ENCODE data around the gene WNT9B. TPM values are rescaled to one million over a fixed set of nuclear protein-coding genes. Genes with fewer than 3 reads are reported as not detected.

WNT9B gene
- total and polyA plus RNA-seq, 2 experiments from 2014 or later: 0.17 TPM; not detected in 1

DNA sequence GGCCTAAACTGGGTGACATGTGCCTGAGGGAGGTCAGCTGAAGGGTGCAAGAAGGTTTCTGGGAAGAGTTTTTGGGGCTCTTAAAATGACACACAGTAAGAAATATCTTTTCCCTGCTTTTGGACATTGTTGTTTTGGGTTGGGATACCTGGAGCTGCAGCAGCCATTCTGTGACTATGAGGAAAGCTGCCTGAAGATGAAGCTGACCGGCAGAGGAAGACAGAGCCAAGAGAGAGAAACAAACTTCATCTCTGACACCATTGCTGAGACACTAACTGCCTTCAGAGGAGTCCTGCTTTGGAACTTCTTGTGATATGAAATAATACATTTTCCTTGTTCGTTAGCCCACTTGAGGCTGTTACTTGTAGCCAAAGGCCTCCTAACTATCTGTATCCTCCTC lies 24.1 kb upstream of the WNT9B start:
- Histone ChIP-seq H3F3A (replicated peaks; ENCODE audit: low read depth) (no peaks in the 10 kb centered on the region), H4K20me1 (replicated peaks; ENCODE audit: insufficient read depth) (no peaks in the 10 kb centered on the region; the same call in 1 of the 2 replicates), H3K79me2 (replicated peaks; ENCODE audit: insufficient read depth) (no peaks in the 10 kb centered on the region), H3K9me2 (ENCODE audit: insufficient read depth) (no peaks in the 10 kb centered on the region), H3K27ac (ENCODE audit: low read depth) (no peak overlapping the region), H2AFZ (no peak overlapping the region), H3K4me2 (no peak overlapping the region), H3K4me3 (no peak overlapping the region), H3K27me3 (ENCODE audit: insufficient read depth) (peaks cover 21% of the 10 kb centered on the region), H3K4me1 (ENCODE audit: insufficient read depth) (peaks cover 4% of the 10 kb centered on the region; the same call in 1 of the 2 replicates), H3K36me3 (ENCODE audit: insufficient read depth) (no peaks in the 10 kb centered on the region)
- Mint-ChIP-seq H3K4me1 (peaks cover 18% of the 10 kb centered on the region), H3K36me3 (ENCODE audit: low read depth) (no peaks in the 10 kb centered on the region), H3K27ac (no peak overlapping the region), H3K4me3 (no peak overlapping the region), H3K9me3 (no peaks in the 10 kb centered on the region), H3K27me3 (ENCODE audit: insufficient read depth, low read depth, poor library complexity) (peaks cover 38% of the 10 kb centered on the region)
- TF ChIP-seq, protein P1, sequence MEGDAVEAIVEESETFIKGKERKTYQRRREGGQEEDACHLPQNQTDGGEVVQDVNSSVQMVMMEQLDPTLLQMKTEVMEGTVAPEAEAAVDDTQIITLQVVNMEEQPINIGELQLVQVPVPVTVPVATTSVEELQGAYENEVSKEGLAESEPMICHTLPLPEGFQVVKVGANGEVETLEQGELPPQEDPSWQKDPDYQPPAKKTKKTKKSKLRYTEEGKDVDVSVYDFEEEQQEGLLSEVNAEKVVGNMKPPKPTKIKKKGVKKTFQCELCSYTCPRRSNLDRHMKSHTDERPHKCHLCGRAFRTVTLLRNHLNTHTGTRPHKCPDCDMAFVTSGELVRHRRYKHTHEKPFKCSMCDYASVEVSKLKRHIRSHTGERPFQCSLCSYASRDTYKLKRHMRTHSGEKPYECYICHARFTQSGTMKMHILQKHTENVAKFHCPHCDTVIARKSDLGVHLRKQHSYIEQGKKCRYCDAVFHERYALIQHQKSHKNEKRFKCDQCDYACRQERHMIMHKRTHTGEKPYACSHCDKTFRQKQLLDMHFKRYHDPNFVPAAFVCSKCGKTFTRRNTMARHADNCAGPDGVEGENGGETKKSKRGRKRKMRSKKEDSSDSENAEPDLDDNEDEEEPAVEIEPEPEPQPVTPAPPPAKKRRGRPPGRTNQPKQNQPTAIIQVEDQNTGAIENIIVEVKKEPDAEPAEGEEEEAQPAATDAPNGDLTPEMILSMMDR (conservative IDR thresholded peaks at IDR 0.05; ENCODE audit: low read depth in 2 of 2): no peak
- TF ChIP-seq, protein P2, sequence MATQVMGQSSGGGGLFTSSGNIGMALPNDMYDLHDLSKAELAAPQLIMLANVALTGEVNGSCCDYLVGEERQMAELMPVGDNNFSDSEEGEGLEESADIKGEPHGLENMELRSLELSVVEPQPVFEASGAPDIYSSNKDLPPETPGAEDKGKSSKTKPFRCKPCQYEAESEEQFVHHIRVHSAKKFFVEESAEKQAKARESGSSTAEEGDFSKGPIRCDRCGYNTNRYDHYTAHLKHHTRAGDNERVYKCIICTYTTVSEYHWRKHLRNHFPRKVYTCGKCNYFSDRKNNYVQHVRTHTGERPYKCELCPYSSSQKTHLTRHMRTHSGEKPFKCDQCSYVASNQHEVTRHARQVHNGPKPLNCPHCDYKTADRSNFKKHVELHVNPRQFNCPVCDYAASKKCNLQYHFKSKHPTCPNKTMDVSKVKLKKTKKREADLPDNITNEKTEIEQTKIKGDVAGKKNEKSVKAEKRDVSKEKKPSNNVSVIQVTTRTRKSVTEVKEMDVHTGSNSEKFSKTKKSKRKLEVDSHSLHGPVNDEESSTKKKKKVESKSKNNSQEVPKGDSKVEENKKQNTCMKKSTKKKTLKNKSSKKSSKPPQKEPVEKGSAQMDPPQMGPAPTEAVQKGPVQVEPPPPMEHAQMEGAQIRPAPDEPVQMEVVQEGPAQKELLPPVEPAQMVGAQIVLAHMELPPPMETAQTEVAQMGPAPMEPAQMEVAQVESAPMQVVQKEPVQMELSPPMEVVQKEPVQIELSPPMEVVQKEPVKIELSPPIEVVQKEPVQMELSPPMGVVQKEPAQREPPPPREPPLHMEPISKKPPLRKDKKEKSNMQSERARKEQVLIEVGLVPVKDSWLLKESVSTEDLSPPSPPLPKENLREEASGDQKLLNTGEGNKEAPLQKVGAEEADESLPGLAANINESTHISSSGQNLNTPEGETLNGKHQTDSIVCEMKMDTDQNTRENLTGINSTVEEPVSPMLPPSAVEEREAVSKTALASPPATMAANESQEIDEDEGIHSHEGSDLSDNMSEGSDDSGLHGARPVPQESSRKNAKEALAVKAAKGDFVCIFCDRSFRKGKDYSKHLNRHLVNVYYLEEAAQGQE (IDR thresholded peaks at IDR 0.05; ENCODE audit: unreplicated experiment): no peak
- TF ChIP-seq, protein P3, sequence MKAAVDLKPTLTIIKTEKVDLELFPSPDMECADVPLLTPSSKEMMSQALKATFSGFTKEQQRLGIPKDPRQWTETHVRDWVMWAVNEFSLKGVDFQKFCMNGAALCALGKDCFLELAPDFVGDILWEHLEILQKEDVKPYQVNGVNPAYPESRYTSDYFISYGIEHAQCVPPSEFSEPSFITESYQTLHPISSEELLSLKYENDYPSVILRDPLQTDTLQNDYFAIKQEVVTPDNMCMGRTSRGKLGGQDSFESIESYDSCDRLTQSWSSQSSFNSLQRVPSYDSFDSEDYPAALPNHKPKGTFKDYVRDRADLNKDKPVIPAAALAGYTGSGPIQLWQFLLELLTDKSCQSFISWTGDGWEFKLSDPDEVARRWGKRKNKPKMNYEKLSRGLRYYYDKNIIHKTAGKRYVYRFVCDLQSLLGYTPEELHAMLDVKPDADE (IDR thresholded peaks at IDR 0.05): no peak
- TF ChIP-seq JUNB (IDR thresholded peaks at IDR 0.05; ENCODE audit: unreplicated experiment) (no peak), NANOG (IDR thresholded peaks at IDR 0.05; ENCODE audit: borderline replicate concordance) (no peak), STAT1 (IDR thresholded peaks at IDR 0.05; ENCODE audit: unreplicated experiment) (no peak), POLR2AphosphoS5 (IDR thresholded peaks at IDR 0.05; ENCODE audit: low read depth) (no peak), ZNF114 (CRISPR knock-in tag; IDR thresholded peaks at IDR 0.05) (no peak), CREB1 (CRISPR knock-in tag; IDR thresholded peaks at IDR 0.05; ENCODE audit: low read depth) (no peak), EZH2 (IDR thresholded peaks at IDR 0.05; ENCODE audit: low read depth, unreplicated experiment) (no peak), EZH2phosphoT487 (IDR thresholded peaks at IDR 0.05; ENCODE audit: unreplicated experiment) (no peak), ZNF331 (CRISPR knock-in tag; IDR thresholded peaks at IDR 0.05; ENCODE audit: low read depth) (no peak)
- TF ChIP-seq, protein P4, sequence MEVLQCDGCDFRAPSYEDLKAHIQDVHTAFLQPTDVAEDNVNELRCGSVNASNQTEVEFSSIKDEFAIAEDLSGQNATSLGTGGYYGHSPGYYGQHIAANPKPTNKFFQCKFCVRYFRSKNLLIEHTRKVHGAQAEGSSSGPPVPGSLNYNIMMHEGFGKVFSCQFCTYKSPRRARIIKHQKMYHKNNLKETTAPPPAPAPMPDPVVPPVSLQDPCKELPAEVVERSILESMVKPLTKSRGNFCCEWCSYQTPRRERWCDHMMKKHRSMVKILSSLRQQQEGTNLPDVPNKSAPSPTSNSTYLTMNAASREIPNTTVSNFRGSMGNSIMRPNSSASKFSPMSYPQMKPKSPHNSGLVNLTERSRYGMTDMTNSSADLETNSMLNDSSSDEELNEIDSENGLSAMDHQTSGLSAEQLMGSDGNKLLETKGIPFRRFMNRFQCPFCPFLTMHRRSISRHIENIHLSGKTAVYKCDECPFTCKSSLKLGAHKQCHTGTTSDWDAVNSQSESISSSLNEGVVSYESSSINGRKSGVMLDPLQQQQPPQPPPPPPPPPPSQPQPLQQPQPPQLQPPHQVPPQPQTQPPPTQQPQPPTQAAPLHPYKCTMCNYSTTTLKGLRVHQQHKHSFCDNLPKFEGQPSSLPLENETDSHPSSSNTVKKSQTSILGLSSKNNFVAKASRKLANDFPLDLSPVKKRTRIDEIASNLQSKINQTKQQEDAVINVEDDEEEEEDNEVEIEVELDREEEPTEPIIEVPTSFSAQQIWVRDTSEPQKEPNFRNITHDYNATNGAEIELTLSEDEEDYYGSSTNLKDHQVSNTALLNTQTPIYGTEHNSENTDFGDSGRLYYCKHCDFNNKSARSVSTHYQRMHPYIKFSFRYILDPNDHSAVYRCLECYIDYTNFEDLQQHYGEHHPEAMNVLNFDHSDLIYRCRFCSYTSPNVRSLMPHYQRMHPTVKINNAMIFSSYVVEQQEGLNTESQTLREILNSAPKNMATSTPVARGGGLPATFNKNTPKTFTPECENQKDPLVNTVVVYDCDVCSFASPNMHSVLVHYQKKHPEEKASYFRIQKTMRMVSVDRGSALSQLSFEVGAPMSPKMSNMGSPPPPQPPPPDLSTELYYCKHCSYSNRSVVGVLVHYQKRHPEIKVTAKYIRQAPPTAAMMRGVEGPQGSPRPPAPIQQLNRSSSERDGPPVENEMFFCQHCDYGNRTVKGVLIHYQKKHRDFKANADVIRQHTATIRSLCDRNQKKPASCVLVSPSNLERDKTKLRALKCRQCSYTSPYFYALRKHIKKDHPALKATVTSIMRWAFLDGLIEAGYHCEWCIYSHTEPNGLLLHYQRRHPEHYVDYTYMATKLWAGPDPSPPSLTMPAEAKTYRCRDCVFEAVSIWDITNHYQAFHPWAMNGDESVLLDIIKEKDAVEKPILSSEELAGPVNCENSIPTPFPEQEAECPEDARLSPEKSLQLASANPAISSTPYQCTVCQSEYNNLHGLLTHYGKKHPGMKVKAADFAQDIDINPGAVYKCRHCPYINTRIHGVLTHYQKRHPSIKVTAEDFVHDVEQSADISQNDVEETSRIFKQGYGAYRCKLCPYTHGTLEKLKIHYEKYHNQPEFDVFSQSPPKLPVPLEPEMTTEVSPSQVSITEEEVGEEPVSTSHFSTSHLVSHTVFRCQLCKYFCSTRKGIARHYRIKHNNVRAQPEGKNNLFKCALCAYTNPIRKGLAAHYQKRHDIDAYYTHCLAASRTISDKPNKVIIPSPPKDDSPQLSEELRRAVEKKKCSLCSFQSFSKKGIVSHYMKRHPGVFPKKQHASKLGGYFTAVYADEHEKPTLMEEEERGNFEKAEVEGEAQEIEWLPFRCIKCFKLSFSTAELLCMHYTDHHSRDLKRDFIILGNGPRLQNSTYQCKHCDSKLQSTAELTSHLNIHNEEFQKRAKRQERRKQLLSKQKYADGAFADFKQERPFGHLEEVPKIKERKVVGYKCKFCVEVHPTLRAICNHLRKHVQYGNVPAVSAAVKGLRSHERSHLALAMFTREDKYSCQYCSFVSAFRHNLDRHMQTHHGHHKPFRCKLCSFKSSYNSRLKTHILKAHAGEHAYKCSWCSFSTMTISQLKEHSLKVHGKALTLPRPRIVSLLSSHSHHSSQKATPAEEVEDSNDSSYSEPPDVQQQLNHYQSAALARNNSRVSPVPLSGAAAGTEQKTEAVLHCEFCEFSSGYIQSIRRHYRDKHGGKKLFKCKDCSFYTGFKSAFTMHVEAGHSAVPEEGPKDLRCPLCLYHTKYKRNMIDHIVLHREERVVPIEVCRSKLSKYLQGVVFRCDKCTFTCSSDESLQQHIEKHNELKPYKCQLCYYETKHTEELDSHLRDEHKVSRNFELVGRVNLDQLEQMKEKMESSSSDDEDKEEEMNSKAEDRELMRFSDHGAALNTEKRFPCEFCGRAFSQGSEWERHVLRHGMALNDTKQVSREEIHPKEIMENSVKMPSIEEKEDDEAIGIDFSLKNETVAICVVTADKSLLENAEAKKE (CRISPR knock-in tag; IDR thresholded peaks at IDR 0.05): no peak
- ATAC-seq (no peak), DNase-seq (ENCODE audit: low spot score) (no peak)

Measured in GM23338 (cell line).